ENCODE measurements around the gene TMPRSS9. TPM values are rescaled to one million over a fixed set of nuclear protein-coding genes. Genes with fewer than 3 reads are reported as not detected.

Gene TMPRSS9
- polyA plus RNA-seq, 3 donors, result 0.12 to 0.30 TPM; not detected in 1

- H4K20me1 ChIP-seq (ENCODE audit: insufficient read depth, low read length), result peaks cover 32% of the 10 kb centered on the region
- Mint-ChIP-seq H3K36me3 (peaks cover 0 to 13% of the 10 kb centered on the region in 2 donors), H3K4me3 (no peak overlapping the region), H3K27me3 (ENCODE audit: low read depth in 3 of 3) (peaks cover 0 to 4% (median 0%) of the 10 kb centered on the region in 3 donors), H3K27ac (peak overlapping the region in 2 of 7 donors; percentile 9 to 72), H3K4me1 (peaks cover 17% of the 10 kb centered on the region), H3K9me3 (no peaks in the 10 kb centered on the region)
- no peak overlapping the region for H3K27ac ChIP-seq (ENCODE audit: low read depth in 1 of 2, low read length in 2 of 2)
- H3K9ac ChIP-seq (ENCODE audit: insufficient read depth, low read length, poor library complexity, severe bottlenecking), result no peak overlapping the region
- peaks cover 2 to 17% of the 10 kb centered on the region in 2 donors for H3K36me3 ChIP-seq (replicated peaks in 1 of 2; ENCODE audit: control insufficient read depth in 1 of 2, insufficient read depth in 2 of 2, low read length in 2 of 2)
- WGBS (ENCODE audit: insufficient coverage), result 8% methylated on average over 7 of the region's 19 CpGs
- peaks cover 19 to 24% of the 10 kb centered on the region in 2 donors for H3K4me1 ChIP-seq (ENCODE audit: control insufficient read depth in 1 of 2, insufficient read depth in 2 of 2, low read length in 2 of 2)
- intact Hi-C loops (cut with micrococcal nuclease), result no loop called here
- no peak overlapping the region for H2AFZ ChIP-seq (ENCODE audit: insufficient read depth, low read depth, low read length, poor library complexity, severe bottlenecking)
- no peak overlapping the region for H3K4me3 ChIP-seq (replicated peaks in 1 of 3; ENCODE audit: low read depth in 2 of 3, low read length in 3 of 3)
- peaks cover 25% of the 10 kb centered on the region for H3K79me2 ChIP-seq (ENCODE audit: insufficient read depth, low read length)
- peak in 1 of 3 donors; percentile 3 for DNase-seq
- no peaks in the 10 kb centered on the region for H3K9me3 ChIP-seq (replicated peaks in 1 of 2; ENCODE audit: control insufficient read depth in 1 of 2, insufficient read depth in 1 of 2, low read length in 2 of 2)
- H3K27me3 ChIP-seq (ENCODE audit: control insufficient read depth in 2 of 2, insufficient read depth in 2 of 2, low read length in 2 of 2), result no peaks in the 10 kb centered on the region
- TF ChIP-seq CTCF (IDR thresholded peaks at IDR 0.05), result no peak
- H3K4me2 ChIP-seq (replicated peaks; ENCODE audit: extremely low read depth, low read length, poor library complexity, severe bottlenecking), result no peak overlapping the region
Measured at GRCh38 chr19:2423071-2423914, 63.2 kb downstream of the TMPRSS9 start.

DNA sequence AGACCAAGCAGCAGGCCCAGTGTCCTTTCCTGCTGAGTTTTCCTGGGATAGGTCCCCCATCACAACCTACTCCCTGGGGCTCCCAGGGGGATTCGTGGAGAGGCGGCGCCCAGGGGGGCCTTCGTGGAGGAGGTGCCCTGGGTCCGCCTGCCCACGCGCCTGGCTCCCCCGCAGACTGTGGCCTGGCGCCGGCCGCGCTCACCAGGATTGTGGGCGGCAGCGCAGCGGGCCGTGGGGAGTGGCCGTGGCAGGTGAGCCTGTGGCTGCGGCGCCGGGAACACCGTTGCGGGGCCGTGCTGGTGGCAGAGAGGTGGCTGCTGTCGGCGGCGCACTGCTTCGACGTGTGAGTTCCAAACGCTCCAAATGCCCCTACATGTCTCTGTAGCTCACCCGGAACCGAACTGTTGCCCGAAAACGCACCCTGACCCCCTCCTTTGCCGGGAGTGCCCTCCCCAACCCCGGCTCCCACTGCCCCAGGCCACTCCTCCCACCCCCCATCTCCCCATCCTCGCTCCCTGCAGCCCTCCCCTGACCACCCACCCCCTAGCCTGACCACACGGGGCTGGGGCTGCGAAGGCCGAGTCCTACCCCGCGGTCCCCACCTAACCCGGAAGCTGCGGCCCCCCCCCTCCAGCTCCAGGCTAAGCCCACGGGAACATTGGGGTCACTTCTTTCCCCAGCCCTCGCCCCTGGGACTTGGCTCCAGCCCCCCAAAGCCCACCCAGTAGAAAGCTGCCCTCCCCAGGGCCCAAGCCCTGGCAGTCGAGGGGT is 64.0 kb downstream of the TMPRSS9 start:
- H3K27ac Mint-ChIP-seq, result no peak overlapping the region
- H3K27ac ChIP-seq (ENCODE audit: low read depth in 1 of 2, low read length in 2 of 2), result no peak overlapping the region
- no peak overlapping the region for H3K4me3 Mint-ChIP-seq

More for the DNA sequence above, 64.0 kb downstream of the TMPRSS9 start:
- Histone ChIP-seq H2AFZ (ENCODE audit: insufficient read depth, low read depth, low read length, poor library complexity, severe bottlenecking) (no peak overlapping the region), H3K27me3 (ENCODE audit: control insufficient read depth in 2 of 2, insufficient read depth in 2 of 2, low read length in 2 of 2) (no peaks in the 10 kb centered on the region), H3K4me2 (replicated peaks; ENCODE audit: extremely low read depth, low read length, poor library complexity, severe bottlenecking) (no peak overlapping the region), H3K4me1 (ENCODE audit: control insufficient read depth in 1 of 2, insufficient read depth in 2 of 2, low read length in 2 of 2) (peaks cover 21 to 28% of the 10 kb centered on the region in 2 donors), H3K4me3 (replicated peaks in 1 of 3; ENCODE audit: low read depth in 2 of 3, low read length in 3 of 3) (no peak overlapping the region), H3K9me3 (replicated peaks in 1 of 2; ENCODE audit: control insufficient read depth in 1 of 2, insufficient read depth in 1 of 2, low read length in 2 of 2) (no peaks in the 10 kb centered on the region), H3K36me3 (replicated peaks in 1 of 2; ENCODE audit: control insufficient read depth in 1 of 2, insufficient read depth in 2 of 2, low read length in 2 of 2) (peaks cover 2 to 17% of the 10 kb centered on the region in 2 donors), H3K79me2 (ENCODE audit: insufficient read depth, low read length) (peaks cover 25% of the 10 kb centered on the region), H3K9ac (ENCODE audit: insufficient read depth, low read length, poor library complexity, severe bottlenecking) (no peak overlapping the region), H4K20me1 (ENCODE audit: insufficient read depth, low read length) (peaks cover 32% of the 10 kb centered on the region)
- TF ChIP-seq CTCF (IDR thresholded peaks at IDR 0.05), result no peak
- intact Hi-C loops (cut with micrococcal nuclease), result no loop called here
- H3K27me3 Mint-ChIP-seq (ENCODE audit: low read depth in 3 of 3), result peaks cover 0 to 3% (median 0%) of the 10 kb centered on the region in 3 donors
- WGBS (ENCODE audit: insufficient coverage), result 61% methylated on average over 34 of the region's 46 CpGs
- H3K4me1 Mint-ChIP-seq, result peaks cover 19% of the 10 kb centered on the region
- H3K36me3 Mint-ChIP-seq, result peaks cover 0 to 13% of the 10 kb centered on the region in 2 donors
- DNase-seq, result peak in 1 of 3 donors; percentile 2
- H3K9me3 Mint-ChIP-seq, result no peaks in the 10 kb centered on the region
